DMS 273 treated with DMSO at 0.1 percent for 48 hours (cell line): Measurements from ENCODE around the gene ATG13.
"Not testable (repeated sequence)": the region's sequence is repeated elsewhere in the genome, so short reads cannot be mapped to it uniquely, and the experiment has no call there.

Source experiments
- DNase-seq: peaks from one replicate; lab custom pipeline; 2025; lab: John Stamatoyannopoulos, UW

The ATG13 gene

DNA sequence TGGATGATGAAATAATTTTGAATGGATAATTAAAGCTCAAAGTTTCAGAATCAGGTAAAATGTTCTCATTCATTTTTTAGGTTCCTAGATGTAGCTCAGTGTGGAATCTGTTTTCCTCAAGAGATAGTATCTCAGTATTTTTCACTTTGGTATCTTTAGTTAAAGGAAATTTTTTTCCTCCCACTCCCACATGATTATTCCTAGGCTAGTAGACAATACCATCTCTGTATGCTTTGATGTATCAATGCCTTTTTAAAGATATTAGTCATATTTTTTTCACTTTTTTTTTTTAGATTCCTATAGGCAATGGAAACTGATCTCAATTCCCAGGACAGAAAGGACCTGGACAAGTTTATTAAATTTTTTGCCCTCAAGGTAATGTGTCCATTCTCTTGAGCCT lies 26.6 kb downstream of the ATG13 start:
- DNase-seq, result no peak

DNA sequence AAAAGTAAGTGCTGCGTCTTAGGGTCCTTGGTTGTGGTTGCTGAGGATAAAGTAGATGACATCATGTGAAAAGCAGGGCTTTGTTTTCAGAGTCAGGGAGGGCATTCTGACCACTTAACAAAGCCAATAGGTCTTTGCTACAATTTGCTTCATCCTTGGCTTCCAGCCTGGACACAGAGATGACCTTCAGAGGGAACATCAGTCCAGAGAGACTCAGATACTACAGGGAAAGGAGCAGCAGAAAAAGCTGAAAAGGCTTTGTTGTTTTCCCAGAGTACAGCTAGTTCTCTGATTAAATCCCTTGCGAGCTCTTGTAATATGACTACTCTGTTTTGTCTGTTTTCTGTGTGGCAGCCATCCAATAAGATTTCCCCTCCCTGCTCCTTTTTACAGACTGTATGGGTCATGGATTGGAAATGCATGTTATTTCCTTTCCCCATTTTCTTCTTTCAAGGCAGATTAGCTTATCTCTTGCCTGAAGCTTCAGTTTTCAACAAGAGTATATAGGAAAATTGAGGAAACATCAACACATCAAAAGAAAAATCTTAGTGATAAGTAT lies 31.9 kb downstream of the ATG13 start:
- no peak for DNase-seq

DNA sequence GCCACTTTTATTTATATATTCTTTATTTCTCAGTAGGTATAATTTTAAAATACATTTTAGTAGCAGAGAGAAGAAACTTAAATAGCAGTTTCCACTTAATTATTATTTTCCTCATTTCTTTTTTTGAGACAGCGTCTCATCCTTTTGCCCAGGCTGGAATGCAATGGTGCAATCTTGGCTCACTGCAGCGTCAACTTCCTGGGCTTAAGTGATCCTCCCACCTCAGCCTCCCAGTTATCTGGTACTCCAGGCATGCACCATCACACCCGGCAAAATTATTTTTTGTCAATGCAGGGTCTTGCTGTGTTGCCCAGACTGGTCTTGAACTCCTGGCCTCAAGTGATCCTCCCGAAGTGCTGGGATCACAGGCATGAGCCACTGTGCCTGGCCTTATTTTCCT lies 38.3 kb downstream of the ATG13 start:
- DNase-seq, result no peak

DNA sequence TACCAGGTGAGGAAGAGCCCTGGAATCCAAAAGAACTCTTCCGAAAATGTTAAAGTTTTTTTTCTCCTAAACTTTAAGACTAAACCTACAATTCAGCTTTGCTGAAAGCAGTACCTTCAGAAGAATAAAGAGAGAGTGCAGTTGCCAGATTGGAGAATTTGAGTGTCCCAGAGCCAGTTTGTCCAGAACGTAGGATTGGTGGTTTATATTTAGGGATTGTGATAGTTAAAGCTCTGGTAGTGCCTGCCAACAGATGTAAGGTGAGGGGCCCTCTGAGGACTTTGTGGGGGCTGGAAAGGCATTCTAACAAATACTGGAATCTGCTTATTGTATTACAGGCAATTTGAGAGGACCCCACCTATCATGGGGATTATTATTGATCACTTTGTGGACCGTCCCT lies 39.8 kb downstream of the ATG13 start:
- DNase-seq, result no peak

DNA sequence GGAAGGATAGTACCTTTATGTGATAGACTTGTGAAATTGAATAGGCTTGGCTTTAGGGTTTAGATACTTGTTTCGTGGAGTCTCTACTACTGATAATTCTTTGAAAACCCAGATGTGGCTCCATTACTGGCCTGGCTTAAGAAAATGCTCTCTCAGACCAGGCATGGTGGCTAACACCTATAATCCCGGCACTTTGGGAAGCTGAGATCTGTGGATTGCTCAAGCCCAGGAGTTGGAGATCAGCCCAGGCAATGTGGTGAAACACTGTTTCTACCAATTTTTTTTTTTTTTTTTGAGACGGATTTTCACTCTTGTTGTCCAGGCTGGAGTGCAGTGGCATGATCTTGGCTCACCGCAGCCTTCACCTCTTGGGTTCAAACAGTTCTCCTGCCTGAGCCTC lies 40.9 kb downstream of the ATG13 start:
- DNase-seq, result no peak

DNA sequence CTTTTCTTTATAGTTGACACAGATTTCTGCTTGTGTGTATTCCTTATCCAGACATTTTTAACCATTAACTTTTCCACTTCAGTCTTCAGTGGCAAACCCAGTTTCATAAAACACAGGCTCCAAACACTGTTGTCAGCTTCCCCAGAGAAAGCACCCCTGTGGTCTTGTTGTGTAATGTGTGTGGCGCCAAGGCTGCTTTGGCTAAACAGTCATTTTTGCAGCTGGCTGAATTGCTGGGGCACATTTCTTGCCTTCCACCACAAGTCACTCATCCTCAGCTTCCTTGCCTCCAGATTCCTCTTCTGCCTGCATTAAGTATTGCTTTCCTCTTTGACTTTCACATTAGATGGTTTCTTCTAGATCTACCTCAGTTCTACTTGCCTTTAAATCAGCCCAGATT lies 42.6 kb downstream of the ATG13 start:
- DNase-seq, result no peak

DNA sequence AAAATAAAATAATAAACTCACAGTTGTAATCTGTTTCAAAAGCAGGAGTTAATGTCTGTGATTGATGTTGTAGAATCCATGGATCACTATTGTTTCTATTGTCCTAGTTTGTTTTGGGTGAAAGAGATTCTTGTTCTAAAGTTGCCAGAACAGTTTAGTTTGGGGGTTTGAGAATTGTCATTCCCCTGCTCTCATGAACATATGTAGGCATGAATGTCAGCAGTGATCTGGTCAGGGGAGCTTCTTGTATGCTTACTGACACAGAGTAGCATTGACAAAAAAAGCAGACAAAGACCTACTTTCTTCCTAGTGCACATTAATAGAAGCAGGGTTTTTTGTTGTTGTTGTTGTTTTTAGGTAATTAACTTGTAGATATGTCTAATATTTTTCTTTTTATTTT lies 44.5 kb downstream of the ATG13 start:
- DNase-seq, result no peak

DNA sequence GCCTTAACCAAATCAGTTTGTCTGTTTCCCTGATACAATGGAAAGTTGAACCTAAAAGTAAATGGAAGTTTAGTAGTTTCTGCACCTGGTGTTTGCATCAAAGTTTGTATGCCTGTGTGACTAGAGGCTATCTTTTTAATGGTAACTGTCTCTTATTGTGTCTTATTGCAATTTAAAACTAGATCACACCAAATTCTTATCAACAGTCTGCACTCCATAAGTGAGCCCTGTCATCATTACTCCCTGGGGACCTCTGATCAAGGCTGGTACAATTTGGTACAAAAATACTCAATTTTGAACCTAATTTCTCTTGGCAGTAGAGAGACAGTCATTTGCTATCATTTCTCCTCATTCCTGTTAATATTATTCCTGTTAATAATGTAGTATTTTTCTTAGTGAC lies 45.0 kb downstream of the ATG13 start:
- no peak for DNase-seq

DNA sequence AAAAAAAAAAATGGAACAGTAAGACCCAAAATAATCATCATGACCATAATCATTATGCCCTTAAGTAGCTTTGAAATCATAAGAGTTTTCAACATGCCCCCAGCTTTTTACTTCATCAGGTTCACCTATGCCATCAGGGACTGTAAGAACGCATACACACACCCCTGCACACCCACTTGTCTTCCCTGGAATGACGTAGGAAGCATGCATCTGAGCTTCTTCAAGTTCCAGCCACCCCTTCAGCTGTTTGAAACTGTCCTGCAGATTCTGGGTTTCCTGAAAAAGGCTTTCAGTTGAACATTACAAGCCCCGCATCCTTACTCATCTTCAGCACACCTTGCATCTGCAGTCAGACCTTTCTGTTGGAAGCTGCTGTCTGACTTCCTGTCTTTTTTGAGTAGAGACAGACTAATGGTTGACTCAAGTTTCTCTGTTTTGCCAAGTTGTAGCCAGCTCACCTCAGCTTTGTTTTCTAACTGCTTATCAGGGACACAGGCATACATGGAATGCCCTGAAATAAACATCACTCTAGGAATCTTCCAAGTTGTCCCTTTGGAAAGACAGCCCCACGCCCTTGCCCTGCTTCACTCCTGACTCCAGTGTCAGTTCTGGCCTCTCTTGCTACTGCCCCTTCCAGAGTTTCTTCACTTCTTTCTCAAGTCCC lies 46.1 kb downstream of the ATG13 start:
- DNase-seq, result no peak

DNA sequence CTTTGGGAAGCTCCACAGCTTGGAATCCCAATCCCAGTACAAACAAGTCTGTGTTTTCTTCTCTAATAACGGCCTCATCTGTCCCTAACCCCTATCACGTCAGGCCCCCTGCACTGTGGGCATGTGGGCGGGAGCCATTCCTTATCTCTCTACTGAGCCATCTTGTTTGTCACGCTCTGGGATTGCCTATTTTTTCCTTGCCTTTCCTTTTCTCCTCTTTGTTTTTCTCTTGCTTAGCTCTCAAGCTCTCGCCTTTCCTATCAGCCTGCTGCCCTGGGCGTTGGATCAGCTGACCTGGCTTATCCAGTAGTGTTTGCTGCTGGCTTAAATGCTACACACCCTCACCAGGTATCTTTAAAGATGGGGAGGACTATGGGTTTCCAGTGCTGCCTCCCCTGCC lies 47.3 kb downstream of the ATG13 start:
- no peak for DNase-seq

DNA sequence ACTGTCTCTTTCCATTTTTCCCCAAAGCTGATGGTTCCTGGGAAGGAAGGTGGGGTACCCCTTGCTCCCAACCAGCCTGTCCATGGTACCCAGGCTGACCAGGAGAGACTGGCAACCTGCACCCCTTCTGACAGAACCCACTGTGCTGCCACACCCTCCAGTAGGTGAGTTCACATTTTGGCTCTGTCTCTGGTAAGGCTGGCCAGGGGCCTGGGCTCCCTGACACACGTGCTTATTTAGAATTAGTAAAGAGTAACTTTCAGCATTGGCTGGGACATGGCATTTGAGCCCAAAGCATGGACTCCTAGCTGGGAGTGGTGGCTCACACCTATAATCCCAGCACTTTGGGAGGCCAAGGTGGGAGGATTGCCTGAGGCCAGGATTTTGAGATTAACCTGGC lies 48.0 kb downstream of the ATG13 start:
- DNase-seq, result no peak

DNA sequence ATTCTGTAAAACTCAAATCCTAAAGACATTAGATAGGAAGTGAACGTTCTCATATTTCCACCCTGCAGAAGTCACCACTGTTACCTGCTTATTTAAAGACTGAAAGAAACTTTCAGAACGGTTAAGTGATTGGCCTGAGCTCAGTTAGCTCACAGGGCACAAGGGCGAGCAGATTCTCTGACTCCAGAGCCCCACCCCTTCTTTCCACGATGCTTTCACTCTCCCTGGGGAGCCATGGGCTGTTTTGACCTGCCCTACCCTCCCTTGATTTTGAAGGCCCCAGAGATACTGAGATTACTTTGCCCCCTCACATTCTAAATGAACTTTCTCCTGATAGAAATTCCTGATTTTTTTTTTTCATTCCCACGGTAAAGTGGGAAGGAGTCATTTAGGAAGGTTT lies 49.2 kb downstream of the ATG13 start:
- DNase-seq, result no peak

DNA sequence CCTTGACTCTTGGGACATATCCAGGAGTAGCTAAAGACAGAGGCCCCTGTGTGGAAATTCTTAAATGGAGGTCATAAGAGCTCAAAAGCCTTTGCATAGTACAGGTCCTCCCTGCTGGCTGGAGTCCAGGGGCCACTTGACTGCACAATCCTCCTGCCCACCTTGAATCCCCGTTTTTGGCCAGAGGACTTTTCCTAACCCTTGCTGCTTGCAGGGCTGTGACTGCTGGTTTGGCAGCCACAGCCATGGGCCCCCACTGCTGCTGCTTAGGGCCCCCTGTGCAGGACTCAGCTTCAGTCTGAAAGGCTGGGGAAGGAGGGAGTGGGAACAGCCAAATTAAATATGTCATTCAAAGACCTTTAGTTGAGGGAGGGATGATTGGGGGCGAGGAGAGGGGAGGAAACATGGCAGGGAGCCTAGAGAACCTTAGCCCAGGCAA lies 49.7 kb downstream of the ATG13 start:
- DNase-seq, result no peak

DNA sequence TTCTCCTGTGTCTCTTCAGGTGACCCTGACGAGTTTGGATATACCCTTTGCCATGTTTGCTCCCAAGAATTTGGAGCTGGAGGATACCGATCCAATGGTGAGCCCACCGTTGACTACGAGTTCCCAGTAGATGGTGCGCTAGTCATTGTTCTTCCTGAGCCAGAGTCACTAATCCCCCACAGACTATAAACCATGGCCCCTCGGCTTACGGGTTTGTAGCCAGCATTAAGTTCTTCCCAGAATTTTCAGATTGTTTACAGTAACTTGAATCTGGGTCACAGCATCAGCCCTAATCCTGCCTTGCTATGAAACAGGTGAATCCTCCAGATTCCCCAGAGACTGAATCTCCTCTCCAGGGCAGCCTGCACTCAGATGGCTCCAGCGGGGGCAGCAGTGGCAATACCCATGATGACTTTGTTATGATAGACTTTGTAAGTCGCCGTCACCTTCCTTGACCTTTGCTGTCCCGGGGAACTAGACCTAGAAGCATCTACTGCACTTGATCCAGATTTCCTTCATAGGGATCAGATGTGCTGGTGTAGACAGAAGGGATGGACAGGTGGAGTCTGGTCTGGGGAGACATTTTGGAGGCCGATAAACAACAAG lies 51.2 kb downstream of the ATG13 start:
- no peak for DNase-seq

DNA sequence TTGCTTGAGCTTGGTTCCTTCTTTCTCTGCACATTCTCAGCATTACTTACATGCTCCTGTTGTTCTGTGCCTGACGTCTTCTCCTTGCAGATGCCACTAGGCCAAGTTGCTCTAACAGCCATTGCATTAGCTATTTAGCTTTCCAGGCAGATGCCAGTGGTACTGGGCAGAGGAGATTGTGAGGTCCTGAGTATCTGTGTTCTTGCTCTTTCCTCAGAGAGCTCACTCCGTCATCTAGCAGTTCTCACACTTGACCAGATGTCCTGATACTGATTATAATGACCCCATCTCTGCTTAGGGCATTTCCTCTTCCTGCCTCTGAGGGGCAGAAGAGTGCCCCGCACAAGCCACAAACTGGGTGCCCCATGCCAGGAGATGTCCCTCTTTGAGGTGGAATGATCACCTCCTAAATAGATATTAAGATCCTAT lies 52.4 kb downstream of the ATG13 start:
- DNase-seq, result no peak

DNA sequence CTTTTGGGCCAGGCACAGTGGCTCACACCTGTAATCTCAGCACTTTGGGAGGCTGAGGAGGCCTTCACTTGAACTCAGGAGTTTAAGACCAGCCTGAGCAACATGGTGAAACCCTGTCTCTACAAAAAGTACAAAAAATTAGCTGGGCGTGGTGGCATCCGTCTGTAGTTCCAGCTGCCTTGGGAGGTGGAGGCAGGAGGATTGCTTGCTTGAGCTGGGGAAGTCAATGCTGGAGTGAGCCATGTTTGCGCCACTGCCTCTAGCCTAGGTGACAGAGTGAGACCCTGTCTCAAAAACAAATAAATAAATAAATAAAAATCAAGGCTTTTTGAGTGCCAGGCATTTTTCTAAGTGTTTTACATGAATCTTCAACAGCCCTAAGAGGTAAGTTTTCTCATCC lies 53.2 kb downstream of the ATG13 start:
- DNase-seq, result not testable (repeated sequence)

DNA sequence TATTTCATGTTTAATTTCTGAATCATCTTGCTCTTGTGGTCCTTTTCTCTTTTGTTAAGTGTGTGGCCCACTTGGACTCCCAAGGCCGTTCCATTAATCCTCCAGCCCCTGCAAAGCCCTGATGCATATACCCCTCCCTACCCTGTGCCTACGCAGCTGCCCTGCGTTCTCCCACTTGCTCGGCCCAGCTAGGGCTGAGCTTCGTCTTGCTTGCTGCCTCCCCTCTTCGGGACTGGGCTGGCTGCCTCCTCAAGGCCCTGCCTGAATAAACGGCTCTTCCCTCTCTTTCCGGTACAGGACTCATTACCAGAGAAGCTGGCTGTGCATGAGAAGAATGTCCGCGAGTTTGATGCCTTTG lies 54.6 kb downstream of the ATG13 start:
- DNase-seq, result no peak

DNA sequence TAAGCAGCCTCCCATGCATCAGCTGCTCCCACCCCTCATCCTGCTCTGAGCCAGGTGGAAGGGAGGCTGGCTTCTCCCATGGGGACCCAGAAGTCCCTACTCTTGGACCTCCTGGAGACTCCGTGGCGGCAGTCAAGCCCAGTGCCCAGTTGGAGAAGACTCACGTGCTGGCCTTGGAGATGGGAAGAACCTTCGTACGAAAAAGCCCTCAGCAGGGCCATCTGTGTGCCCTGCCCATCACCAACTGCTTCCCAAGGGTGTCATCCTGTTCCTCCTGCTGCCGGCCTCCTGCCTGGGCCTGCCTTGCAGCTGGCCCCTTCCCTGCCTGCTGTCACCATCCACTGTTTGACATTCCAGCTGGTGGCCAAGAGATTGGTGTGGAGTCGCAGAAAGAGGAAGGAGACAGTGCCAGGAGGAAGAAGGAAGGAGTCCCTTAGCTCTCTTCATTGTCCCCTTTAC lies 55.1 kb downstream of the ATG13 start:
- no peak for DNase-seq

DNA sequence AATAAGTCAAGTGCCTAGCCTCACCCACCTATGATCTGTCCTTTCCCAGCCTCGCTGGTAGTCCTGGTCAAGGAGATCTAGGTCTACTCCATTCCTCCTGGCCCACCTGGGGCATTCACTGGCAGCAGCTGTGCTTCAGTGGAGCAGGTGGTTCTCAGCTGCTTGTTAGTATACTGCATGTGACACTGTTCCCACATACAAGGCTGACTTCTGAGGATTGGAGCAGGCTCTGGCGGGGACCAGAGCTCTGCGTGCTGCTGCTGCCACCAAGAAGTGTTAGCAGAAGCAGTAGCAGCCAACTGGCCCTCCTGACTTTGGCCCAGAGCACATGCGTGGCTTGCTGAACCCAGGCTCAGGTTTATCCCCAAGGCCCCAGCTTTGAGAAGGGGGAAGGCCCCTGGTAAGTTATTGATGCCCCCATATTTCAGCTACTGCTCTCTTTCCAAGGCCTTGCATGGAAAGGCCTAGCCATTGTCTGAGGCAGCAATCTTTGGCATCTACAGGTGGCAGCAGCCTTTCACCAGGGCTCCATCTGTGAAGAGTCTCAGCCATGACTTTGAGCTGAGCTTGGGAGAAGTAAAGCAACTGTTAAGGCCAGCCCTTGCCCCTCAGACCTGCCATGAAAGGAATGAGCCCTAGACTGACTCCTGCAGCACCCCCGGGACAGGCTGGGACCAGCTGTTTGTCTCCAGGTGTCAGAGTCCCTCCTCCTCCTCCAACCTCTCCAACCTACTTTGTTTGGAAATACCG lies 56.5 kb downstream of the ATG13 start:
- no peak for DNase-seq

DNA sequence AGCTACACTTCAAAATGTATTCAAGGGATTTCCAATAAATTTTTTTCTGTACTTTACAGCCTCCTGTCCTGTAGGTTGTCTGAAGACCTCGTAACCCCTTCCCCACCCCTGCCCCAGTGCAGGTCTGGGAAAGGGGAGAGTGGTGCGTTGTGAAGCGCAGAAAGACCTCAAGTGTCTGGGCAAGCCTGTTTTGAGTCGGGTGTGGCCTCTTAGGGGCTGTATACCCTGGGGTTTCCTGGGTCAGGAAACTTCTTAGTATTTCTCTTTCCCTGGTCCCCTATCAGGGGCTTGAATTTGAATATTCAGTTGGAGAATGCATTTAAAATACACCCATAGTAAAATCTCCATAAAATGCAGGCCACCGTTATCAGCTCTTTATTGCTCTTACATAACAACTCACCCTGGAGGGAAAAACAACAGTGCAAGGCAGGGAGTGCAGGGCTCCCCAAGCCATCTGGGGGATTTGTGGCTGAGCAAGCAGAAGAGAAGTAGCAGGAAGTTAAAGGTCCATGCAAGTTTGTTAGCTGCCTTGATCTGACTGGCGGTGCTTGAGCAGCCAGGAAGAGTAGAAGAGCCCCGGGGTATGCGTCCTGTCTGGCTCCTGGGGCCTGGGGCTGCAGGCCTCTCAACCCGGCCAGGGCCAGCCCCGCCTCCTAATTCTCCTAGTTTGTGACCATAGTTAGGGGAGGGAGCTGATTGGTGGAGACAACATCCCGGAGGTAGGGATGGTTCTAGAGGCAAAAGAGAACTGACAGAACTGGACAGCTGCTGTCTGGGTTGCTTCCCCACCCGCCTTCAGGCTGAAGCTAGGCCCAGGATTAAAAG lies 57.3 kb downstream of the ATG13 start:
- no peak for DNase-seq

DNA sequence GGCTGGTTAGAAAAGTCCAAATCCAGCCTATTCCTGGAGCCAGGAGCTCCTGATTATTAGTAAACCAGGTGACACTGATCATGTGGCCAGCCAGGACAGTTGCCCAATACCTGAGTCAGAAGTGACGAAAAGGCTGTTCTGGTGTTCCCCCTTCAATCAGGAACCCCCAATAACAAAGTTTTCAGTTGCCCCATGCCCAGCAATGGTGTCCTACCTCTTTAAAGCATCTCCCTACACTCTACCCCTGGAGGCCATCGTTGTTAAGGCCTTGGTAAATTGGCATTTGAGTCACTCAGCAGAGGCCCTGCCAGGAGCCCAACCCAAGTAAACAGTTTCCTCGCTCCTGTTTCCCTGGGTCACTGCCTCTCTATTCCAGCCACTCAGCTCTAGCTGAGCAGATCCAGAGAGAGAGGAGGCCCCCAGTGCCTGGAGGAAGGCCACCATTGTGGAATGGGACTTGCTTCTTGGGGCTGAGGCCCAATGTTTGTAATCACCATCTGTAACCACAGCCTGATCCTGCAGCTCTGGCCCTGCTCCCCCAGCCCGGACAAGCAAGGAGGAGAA lies 58.0 kb downstream of the ATG13 start:
- no peak for DNase-seq

DNA sequence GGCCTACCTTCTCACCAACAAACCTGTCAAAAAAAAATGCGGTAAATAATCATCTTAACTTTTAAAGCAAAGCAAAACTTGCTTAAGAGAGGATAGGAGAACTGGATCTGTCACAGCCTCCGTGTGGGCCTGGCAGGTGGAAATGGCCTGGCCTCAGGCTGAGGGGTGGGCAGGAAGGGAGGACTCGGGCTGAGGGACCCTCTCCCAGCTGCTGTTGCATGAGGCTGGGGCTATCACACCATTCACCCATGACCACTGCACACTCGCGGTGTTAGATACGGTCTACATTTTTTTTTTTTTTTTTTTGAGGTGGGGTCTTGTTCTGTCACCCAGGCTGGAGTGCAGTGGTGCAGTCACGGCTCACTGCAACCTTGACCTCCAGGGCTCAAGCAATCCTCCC lies 58.6 kb downstream of the ATG13 start:
- DNase-seq, result no peak
